ENCODE results near the gene DMWD.
A peak's percentile ranks its signal among the peaks of the same experiment; 100 is the strongest.

The DMWD gene

GRCh38 chr19:45794627-45795026 lies 2.0 kb upstream of the DMWD start:
- FAIRE-seq: no peak

GRCh38 chr19:45793876-45794275 lies 1.2 kb upstream of the DMWD start:
- no peak for DNase-seq (ENCODE audit: insufficient read length)
- TF ChIP-seq TAF1 (IDR thresholded peaks at IDR 0.05; ENCODE audit: borderline replicate concordance, low read depth, low read length): no peak
- TF ChIP-seq POLR2AphosphoS5 (IDR thresholded peaks at IDR 0.05; ENCODE audit: low read depth, low read length): no peak
- no peak for TF ChIP-seq POLR2A (IDR thresholded peaks at IDR 0.05; ENCODE audit: low read depth, low read length)
- no peak for FAIRE-seq

More at GRCh38 chr19:45794627-45795026, 2.0 kb upstream of the DMWD start:
- no peak for DNase-seq (ENCODE audit: insufficient read length)
- no peak for TF ChIP-seq POLR2AphosphoS5 (IDR thresholded peaks at IDR 0.05; ENCODE audit: low read depth, low read length)
- no peak for TF ChIP-seq POLR2A (IDR thresholded peaks at IDR 0.05; ENCODE audit: low read depth, low read length)
- TF ChIP-seq TAF1 (IDR thresholded peaks at IDR 0.05; ENCODE audit: borderline replicate concordance, low read depth, low read length): no peak

GRCh38 chr19:45793178-45793564 lies 526 bp upstream of the DMWD start:
- DNase-seq (ENCODE audit: insufficient read length): no peak
- no peak for FAIRE-seq
- no peak for TF ChIP-seq POLR2A (IDR thresholded peaks at IDR 0.05; ENCODE audit: low read depth, low read length)
- TF ChIP-seq TAF1 (IDR thresholded peaks at IDR 0.05; ENCODE audit: borderline replicate concordance, low read depth, low read length): no peak
- no peak for TF ChIP-seq POLR2AphosphoS5 (IDR thresholded peaks at IDR 0.05; ENCODE audit: low read depth, low read length)

GRCh38 chr19:45791744-45792469 lies 738 bp downstream of the DMWD start:
- peak; percentile 21 for FAIRE-seq
- no peak for TF ChIP-seq POLR2A (IDR thresholded peaks at IDR 0.05; ENCODE audit: low read depth, low read length)
- no peak for TF ChIP-seq POLR2AphosphoS5 (IDR thresholded peaks at IDR 0.05; ENCODE audit: low read depth, low read length)
- no peak for TF ChIP-seq TAF1 (IDR thresholded peaks at IDR 0.05; ENCODE audit: borderline replicate concordance, low read depth, low read length)
- DNase-seq (ENCODE audit: insufficient read length): no peak

GRCh38 chr19:45790942-45791341 lies 1.7 kb downstream of the DMWD start:
- DNase-seq (ENCODE audit: insufficient read length) (no peak), FAIRE-seq (peak; percentile 91)
- TF ChIP-seq POLR2AphosphoS5 (IDR thresholded peaks at IDR 0.05; ENCODE audit: low read depth, low read length): no peak
- TF ChIP-seq POLR2A (IDR thresholded peaks at IDR 0.05; ENCODE audit: low read depth, low read length): no peak
- no peak for TF ChIP-seq TAF1 (IDR thresholded peaks at IDR 0.05; ENCODE audit: borderline replicate concordance, low read depth, low read length)

GRCh38 chr19:45789035-45789786 lies 3.4 kb downstream of the DMWD start:
- FAIRE-seq (no peak), DNase-seq (ENCODE audit: insufficient read length) (no peak)
- TF ChIP-seq POLR2AphosphoS5 (IDR thresholded peaks at IDR 0.05; ENCODE audit: low read depth, low read length) (no peak), TAF1 (IDR thresholded peaks at IDR 0.05; ENCODE audit: borderline replicate concordance, low read depth, low read length) (no peak), POLR2A (IDR thresholded peaks at IDR 0.05; ENCODE audit: low read depth, low read length) (no peak)

GRCh38 chr19:45786533-45786894 lies 6.1 kb downstream of the DMWD start:
- TF ChIP-seq POLR2A (IDR thresholded peaks at IDR 0.05; ENCODE audit: low read depth, low read length) (no peak), POLR2AphosphoS5 (IDR thresholded peaks at IDR 0.05; ENCODE audit: low read depth, low read length) (no peak), TAF1 (IDR thresholded peaks at IDR 0.05; ENCODE audit: borderline replicate concordance, low read depth, low read length) (no peak)
- DNase-seq (ENCODE audit: insufficient read length): no peak
- FAIRE-seq: no peak

- DNase-seq (ENCODE audit: insufficient read length): no peak
- TF ChIP-seq TAF1 (IDR thresholded peaks at IDR 0.05; ENCODE audit: borderline replicate concordance, low read depth, low read length) (no peak), POLR2A (IDR thresholded peaks at IDR 0.05; ENCODE audit: low read depth, low read length) (no peak; the same call in 1 of the 2 replicates), POLR2AphosphoS5 (IDR thresholded peaks at IDR 0.05; ENCODE audit: low read depth, low read length) (no peak)
- no peak for FAIRE-seq
Observed at GRCh38 chr19:45785781-45786532, 6.7 kb downstream of the DMWD start.

GRCh38 chr19:45785097-45785496 lies 7.5 kb downstream of the DMWD start:
- FAIRE-seq: no peak
- no peak for DNase-seq (ENCODE audit: insufficient read length)
- TF ChIP-seq POLR2A (IDR thresholded peaks at IDR 0.05; ENCODE audit: low read depth, low read length) (no peak), TAF1 (IDR thresholded peaks at IDR 0.05; ENCODE audit: borderline replicate concordance, low read depth, low read length) (no peak), POLR2AphosphoS5 (IDR thresholded peaks at IDR 0.05; ENCODE audit: low read depth, low read length) (no peak)

- FAIRE-seq (no peak), DNase-seq (ENCODE audit: insufficient read length) (no peak)
- TF ChIP-seq POLR2AphosphoS5 (IDR thresholded peaks at IDR 0.05; ENCODE audit: low read depth, low read length): no peak
- no peak for TF ChIP-seq POLR2A (IDR thresholded peaks at IDR 0.05; ENCODE audit: low read depth, low read length)
- TF ChIP-seq TAF1 (IDR thresholded peaks at IDR 0.05; ENCODE audit: borderline replicate concordance, low read depth, low read length): no peak
Observed at GRCh38 chr19:45784096-45784495, 8.5 kb downstream of the DMWD start.

Data from GM12892 (cell line).